ENCODE results near the gene GPD2. TPM values are rescaled to one million over a fixed set of nuclear protein-coding genes. Genes with fewer than 3 reads are reported as not detected.

Gene GPD2
- total RNA-seq, 4 donors from 2014 or later: 39.2 to 69.7 (median 64.1) TPM

- intact Hi-C loops (cut with DNase I; ENCODE audit: low total_unique reads) (no loop called here), in situ Hi-C loops (cut with MboI; ENCODE audit: low sequenced_read_pairs in 4 of 4) (no loop called here)
- Histone ChIP-seq H3K9me3 (no peaks in the 10 kb centered on the region), H3K4me3 (no peak overlapping the region), H3K27ac (no peak overlapping the region), H3K4me1 (peaks cover 5 to 26% of the 10 kb centered on the region in 2 donors), H3K27me3 (no peaks in the 10 kb centered on the region), H3K36me3 (no peaks in the 10 kb centered on the region)
- no peak for ATAC-seq
- no peak for DNase-seq
- TF ChIP-seq CTCF (IDR thresholded peaks at IDR 0.05 in 4 of 5, conservative IDR thresholded peaks at IDR 0.05 in 1 of 5) (no peak), POLR2A (IDR thresholded peaks at IDR 0.05) (no peak)
Measured at GRCh38 chr2:156476850-156477206, 40.6 kb downstream of the GPD2 start.

- no peak overlapping the region for H3K4me3 ChIP-seq
- TF ChIP-seq CTCF (IDR thresholded peaks at IDR 0.05 in 4 of 5, conservative IDR thresholded peaks at IDR 0.05 in 1 of 5) (no peak), POLR2A (IDR thresholded peaks at IDR 0.05) (no peak)
- DNase-seq (no peak), ATAC-seq (no peak)
- in situ Hi-C loops (cut with MboI; ENCODE audit: low sequenced_read_pairs in 4 of 4): no loop called here
- no peaks in the 10 kb centered on the region for H3K36me3 ChIP-seq
- intact Hi-C loops (cut with DNase I; ENCODE audit: low total_unique reads): no loop called here
- peaks cover 0 to 20% of the 10 kb centered on the region in 2 donors for H3K4me1 ChIP-seq
- H3K27ac ChIP-seq: no peak overlapping the region
- no peaks in the 10 kb centered on the region for H3K9me3 ChIP-seq
- H3K27me3 ChIP-seq: no peaks in the 10 kb centered on the region
Measured at GRCh38 chr2:156480376-156480775, 44.2 kb downstream of the GPD2 start.

DNA sequence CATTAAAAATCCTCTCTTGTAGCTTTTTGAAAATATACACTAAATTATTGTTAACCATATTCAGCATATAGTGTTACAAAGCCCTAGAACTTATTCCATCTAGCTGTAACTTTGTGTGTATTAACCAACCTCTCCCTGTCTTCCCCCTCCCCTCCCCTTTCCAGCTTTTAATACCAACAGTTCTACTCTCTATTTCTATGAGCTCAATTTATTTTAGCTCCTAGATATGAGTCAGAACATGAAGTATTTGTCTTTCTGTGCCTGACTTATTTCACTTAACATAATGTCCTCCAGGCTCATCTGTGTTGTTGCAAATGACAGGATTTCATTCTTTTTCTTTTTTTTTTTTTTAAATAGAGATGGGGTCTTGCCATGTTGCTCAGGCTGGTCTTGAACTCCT, 45.1 kb downstream of the GPD2 start:
- Histone ChIP-seq H3K4me1 (peaks cover 4 to 24% of the 10 kb centered on the region in 2 donors), H3K4me3 (no peak overlapping the region), H3K27me3 (no peaks in the 10 kb centered on the region), H3K36me3 (no peaks in the 10 kb centered on the region), H3K9me3 (no peaks in the 10 kb centered on the region), H3K27ac (no peak overlapping the region)
- in situ Hi-C loops (cut with MboI; ENCODE audit: low sequenced_read_pairs in 4 of 4): no loop called here
- no peak for ATAC-seq
- no peak for DNase-seq
- TF ChIP-seq POLR2A (IDR thresholded peaks at IDR 0.05) (no peak), CTCF (IDR thresholded peaks at IDR 0.05 in 4 of 5, conservative IDR thresholded peaks at IDR 0.05 in 1 of 5) (no peak)
- intact Hi-C loops (cut with DNase I; ENCODE audit: low total_unique reads): no loop called here

DNA sequence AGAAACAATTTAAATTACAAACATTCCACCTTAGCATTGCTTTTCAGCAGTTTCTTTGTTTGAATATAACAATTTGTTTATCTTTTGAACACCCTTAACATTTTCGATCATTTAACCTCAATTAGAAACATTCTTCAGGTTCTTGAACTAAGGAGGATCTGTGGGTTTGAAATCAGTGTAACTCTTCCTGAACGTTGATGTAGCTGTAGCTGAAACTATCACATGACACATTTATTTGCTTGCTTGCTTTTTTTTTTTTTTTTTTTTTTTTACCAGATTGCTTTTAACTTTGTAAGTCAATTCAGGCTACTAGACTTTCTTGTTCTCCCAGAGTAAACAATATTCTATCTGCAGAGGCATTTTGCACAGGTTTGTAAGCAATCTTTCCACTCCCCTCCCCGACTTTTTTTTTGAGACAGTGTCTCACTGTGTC, 47.6 kb downstream of the GPD2 start:
- DNase-seq (no peak), ATAC-seq (no peak)
- Histone ChIP-seq H3K4me1 (peaks cover 4 to 9% of the 10 kb centered on the region in 2 donors), H3K27ac (no peak overlapping the region), H3K4me3 (no peak overlapping the region), H3K9me3 (no peaks in the 10 kb centered on the region), H3K36me3 (no peaks in the 10 kb centered on the region), H3K27me3 (no peaks in the 10 kb centered on the region)
- intact Hi-C loops (cut with DNase I; ENCODE audit: low total_unique reads): no loop called here
- TF ChIP-seq CTCF (IDR thresholded peaks at IDR 0.05 in 4 of 5, conservative IDR thresholded peaks at IDR 0.05 in 1 of 5) (no peak), POLR2A (IDR thresholded peaks at IDR 0.05) (no peak)
- in situ Hi-C loops (cut with MboI; ENCODE audit: low sequenced_read_pairs in 4 of 4): no loop called here

GRCh38 chr2:156486147-156486546, 50.0 kb downstream of the GPD2 start:
- H3K36me3 ChIP-seq: no peaks in the 10 kb centered on the region
- H3K27me3 ChIP-seq: no peaks in the 10 kb centered on the region
- no peaks in the 10 kb centered on the region for H3K9me3 ChIP-seq
- peaks cover 4 to 9% of the 10 kb centered on the region in 2 donors for H3K4me1 ChIP-seq
- H3K4me3 ChIP-seq: no peak overlapping the region
- DNase-seq (no peak), ATAC-seq (peak in 1 of 2 donors; percentile 60)
- no peak for TF ChIP-seq POLR2A (IDR thresholded peaks at IDR 0.05)
- TF ChIP-seq CTCF (IDR thresholded peaks at IDR 0.05 in 4 of 5, conservative IDR thresholded peaks at IDR 0.05 in 1 of 5): no peak
- intact Hi-C loops (cut with DNase I; ENCODE audit: low total_unique reads) (no loop called here), in situ Hi-C loops (cut with MboI; ENCODE audit: low sequenced_read_pairs in 4 of 4) (no loop called here)
- no peak overlapping the region for H3K27ac ChIP-seq
